ENCODE measurements around the gene GLT1D1.

GLT1D1 gene

DNA sequence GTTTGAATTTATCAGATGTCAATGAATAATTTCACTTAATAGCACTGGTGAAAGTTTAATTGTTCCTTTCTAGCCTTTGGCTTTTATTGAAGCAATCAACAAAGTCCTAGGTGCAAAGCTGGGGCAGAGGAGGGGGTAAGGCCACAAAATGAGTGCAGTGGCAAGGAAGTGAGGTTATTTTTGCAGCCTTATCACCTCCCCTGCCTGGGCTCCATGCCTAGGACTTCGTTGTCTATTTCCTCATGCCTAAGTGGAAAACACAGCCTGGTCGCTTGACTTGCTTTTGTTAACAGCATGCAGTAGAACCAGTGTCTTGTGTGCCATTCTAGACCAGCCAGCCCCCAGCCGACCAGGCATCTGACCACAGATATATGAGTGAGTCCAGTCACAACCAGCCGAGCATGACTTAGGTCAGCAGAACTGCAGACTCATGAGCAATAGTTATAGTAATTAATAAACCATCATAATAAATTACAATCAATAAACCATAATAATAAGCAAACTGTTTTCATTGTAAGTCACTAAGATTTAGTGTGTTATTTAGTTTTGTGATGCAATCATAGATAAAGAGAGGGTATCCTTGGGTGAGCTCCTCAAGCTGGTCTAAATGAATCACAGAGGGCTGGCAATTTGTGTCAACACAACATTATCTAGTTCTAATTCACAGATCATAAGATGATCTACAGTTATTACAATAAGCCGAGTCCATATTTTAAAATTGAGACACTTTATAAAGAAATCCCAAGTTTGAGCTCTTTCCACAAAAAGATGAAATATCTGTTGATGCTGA lies 156.8 kb downstream of the GLT1D1 start:
- no peak for DNase-seq

DNA sequence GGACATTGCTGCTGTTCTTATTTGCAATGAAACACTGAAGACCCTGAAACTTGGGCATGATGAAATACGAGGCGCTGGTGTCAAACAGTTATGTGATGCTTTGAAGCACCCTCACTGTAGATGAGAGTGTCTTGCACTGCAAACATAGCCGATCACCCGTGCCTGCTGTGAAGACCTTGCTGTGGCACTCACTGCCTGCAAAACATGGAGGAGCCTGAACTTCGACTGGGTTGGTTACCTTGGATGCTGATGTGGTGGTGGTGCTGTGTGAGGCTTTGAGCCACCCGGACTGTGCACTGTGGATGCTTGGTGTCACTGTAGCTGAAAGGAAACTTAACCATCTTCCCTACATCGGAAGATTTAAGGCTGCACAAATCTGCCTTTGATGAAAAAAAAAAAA lies 162.9 kb downstream of the GLT1D1 start:
- DNase-seq: no peak

DNA sequence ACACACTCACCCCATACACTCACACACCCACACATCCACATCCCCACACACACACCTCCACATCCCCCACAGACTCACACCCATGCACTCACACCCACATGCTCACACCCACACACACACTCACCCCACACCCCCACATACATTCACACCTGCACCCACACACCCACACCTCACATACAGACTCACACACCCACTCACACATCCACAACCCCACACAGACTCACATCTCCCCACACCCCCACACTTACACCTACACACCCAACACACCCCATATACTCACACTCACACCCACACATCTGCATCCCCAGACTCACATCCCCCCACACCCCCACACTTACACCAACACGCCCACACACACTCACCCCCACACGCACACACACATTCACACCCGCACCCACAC lies 171.8 kb downstream of the GLT1D1 start:
- DNase-seq: no peak

DNA sequence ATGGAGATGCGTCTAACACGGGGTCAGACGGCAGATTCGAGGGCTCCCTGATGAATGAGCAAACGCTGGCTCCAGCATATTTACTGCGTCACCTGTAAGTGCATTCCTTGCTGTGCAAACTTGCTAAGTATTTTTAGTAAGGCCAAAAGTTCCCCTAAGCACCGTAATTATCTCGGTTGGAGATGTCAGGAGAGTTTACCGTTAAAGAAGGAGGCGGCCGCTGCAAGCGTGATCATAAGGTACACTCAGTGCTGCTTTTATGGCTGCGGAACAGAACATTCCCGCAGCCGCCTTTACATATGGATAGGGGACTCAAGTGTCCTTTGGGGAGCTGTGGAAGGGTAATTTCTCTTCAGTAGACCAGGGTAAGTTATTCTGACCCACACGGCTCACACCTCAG lies 175.6 kb downstream of the GLT1D1 start:
- no peak for DNase-seq

Measured in T1000 (cell line).